ENCODE data around the gene OCA2. TPM values are rescaled to one million over a fixed set of nuclear protein-coding genes. Genes with fewer than 3 reads are reported as not detected.

Gene OCA2
- total RNA-seq, 1 experiment from 2014 or later, result 0.31 TPM

DNA sequence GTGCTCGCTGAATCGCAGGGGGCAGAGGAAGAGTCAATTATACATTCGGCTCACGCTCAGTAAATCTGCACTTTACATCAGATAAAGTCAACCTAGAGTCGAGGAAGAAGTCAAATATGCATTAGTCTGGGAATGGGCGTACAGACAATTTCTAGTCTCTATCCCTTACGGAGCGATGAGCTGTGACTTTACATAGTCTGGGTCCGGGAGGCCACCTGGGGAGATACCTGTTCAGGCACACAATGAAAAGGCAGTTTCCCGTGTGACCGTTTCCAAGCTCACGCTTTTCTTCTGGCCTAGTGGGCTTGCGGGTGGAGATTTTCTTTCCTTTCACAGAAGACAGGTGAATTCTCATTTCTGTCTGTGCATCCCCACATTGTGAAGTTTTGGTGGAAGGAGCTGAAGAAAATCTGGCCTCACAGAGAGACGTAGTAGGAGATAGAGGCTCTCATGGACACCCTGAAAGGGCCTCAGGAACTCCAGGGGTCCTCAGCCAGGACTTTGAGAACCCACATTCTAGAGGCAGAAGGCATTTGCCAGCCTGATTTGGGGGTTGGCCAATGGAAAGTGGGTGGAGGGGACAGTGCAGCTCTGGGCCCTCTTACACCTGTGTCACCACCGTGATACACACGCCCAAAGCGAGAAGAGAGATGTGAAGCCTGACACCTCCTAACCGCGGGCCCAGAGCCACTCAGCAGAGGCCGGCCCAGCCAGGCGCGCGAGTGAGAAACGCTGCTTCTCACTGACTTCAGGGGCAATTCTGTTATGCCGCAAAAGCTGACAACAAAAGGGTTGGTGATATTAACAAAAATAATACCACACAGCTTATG is 10.7 kb upstream of the OCA2 start:
- Histone ChIP-seq H3K4me1 (ENCODE audit: insufficient read depth, low read length) (no peaks in the 10 kb centered on the region), H3K14ac (ENCODE audit: insufficient read depth, low read length) (no peak overlapping the region), H3K27ac (ENCODE audit: insufficient read length, low read depth, low read length) (no peak overlapping the region), H3K27me3 (ENCODE audit: insufficient read depth, low read length) (peaks cover 21% of the 10 kb centered on the region; the same call in 1 of the 2 replicates), H2BK120ac (ENCODE audit: low read depth, low read length, poor library complexity, severe bottlenecking) (no peak overlapping the region), H3K79me2 (ENCODE audit: insufficient read depth, low read length) (no peaks in the 10 kb centered on the region), H3K18ac (ENCODE audit: insufficient read length, low read depth, low read length) (no peak overlapping the region), H4K5ac (ENCODE audit: insufficient read length, low read depth, low read length) (no peak overlapping the region), H3K9ac (ENCODE audit: extremely low read depth, insufficient read length, low read length) (no peak overlapping the region), H2BK20ac (ENCODE audit: low read depth, low read length, poor library complexity, severe bottlenecking) (no peak overlapping the region), H3K23ac (ENCODE audit: insufficient read length, low read depth, low read length) (no peak overlapping the region), H3K4ac (ENCODE audit: low read depth, low read length) (no peak overlapping the region), H4K91ac (ENCODE audit: insufficient read length, low read depth, low read length) (no peak overlapping the region), H3T11ph (ENCODE audit: low read length) (no peak overlapping the region), H2BK15ac (ENCODE audit: low read depth, low read length) (no peak overlapping the region), H2AFZ (ENCODE audit: low read length) (no peak overlapping the region), H4K20me1 (ENCODE audit: control insufficient read depth, insufficient read depth, insufficient read length) (no peaks in the 10 kb centered on the region), H3K4me2 (ENCODE audit: insufficient read depth, insufficient read length, low read length) (no peak overlapping the region), H2BK12ac (ENCODE audit: insufficient read length, low read depth, low read length) (no peak overlapping the region), H3K79me1 (ENCODE audit: insufficient read depth, low read depth, low read length, poor library complexity, severe bottlenecking) (no peaks in the 10 kb centered on the region), H3K56ac (ENCODE audit: insufficient read length, low read depth, low read length) (no peak overlapping the region), H3K9me3 (ENCODE audit: control insufficient read depth, low read depth, low read length) (no peaks in the 10 kb centered on the region), H3K23me2 (ENCODE audit: insufficient read length, low read depth, low read length, poor library complexity, severe bottlenecking) (peaks cover 8% of the 10 kb centered on the region), H2AK5ac (ENCODE audit: insufficient read length, low read length) (no peak overlapping the region), H4K8ac (replicated peaks; ENCODE audit: insufficient read length, low read depth, low read length) (no peak overlapping the region), H2BK5ac (ENCODE audit: insufficient read length, low read length) (no peak overlapping the region)
- peaks cover 0 to 8% of the 10 kb centered on the region in 2 experiments; a peak in 2 of 4 replicates for H3K4me1 Mint-ChIP-seq
- peaks cover 0 to 5% of the 10 kb centered on the region in 2 experiments; a peak in 4 of 5 replicates for H3K9me3 Mint-ChIP-seq
- peaks cover 34% of the 10 kb centered on the region for H3K27me3 Mint-ChIP-seq (ENCODE audit: low read depth)
- peak; percentile 25 for DNase-seq
- H3K4me3 Mint-ChIP-seq, result no peak overlapping the region
- no CpG with 5 or more reads among the region's 25 CpGs for WGBS (ENCODE audit: extremely low coverage, insufficient read length, low lambda C conversion rate)
- H3K27ac Mint-ChIP-seq, result no peak overlapping the region
- peaks cover 31 to 34% (median 32%) of the 10 kb centered on the region in 3 experiments for H3K36me3 Mint-ChIP-seq (ENCODE audit: insufficient read depth in 1 of 3, low read depth in 3 of 3)
- TF ChIP-seq, protein P1, sequence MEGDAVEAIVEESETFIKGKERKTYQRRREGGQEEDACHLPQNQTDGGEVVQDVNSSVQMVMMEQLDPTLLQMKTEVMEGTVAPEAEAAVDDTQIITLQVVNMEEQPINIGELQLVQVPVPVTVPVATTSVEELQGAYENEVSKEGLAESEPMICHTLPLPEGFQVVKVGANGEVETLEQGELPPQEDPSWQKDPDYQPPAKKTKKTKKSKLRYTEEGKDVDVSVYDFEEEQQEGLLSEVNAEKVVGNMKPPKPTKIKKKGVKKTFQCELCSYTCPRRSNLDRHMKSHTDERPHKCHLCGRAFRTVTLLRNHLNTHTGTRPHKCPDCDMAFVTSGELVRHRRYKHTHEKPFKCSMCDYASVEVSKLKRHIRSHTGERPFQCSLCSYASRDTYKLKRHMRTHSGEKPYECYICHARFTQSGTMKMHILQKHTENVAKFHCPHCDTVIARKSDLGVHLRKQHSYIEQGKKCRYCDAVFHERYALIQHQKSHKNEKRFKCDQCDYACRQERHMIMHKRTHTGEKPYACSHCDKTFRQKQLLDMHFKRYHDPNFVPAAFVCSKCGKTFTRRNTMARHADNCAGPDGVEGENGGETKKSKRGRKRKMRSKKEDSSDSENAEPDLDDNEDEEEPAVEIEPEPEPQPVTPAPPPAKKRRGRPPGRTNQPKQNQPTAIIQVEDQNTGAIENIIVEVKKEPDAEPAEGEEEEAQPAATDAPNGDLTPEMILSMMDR (conservative IDR thresholded peaks at IDR 0.05), result no peak

Measured in H9 (cell line).